NT2/D1 (cell line): ENCODE results near the gene MVK.

ENCODE experiments used
- SUZ12 ChIP-seq: IDR thresholded peaks from 2 replicates; pipeline ENCODE4 v1.6.1; 2011; ENCODE audit not compliant: insufficient read length, insufficient read depth; ENCODE audit errors: extremely low read depth
- ZNF274 ChIP-seq: IDR thresholded peaks from 2 replicates; pipeline ENCODE4 v1.6.1; 2011; ENCODE audit warnings: mild to moderate bottlenecking, low read depth, low read length

- TF ChIP-seq SUZ12: no peak
- TF ChIP-seq ZNF274: no peak
Observed at GRCh38 chr12:109573029-109573913, at the start of gene MVK, which contains the start of gene MMAB.
